ENCODE results near the gene ACTN1.

DNA sequence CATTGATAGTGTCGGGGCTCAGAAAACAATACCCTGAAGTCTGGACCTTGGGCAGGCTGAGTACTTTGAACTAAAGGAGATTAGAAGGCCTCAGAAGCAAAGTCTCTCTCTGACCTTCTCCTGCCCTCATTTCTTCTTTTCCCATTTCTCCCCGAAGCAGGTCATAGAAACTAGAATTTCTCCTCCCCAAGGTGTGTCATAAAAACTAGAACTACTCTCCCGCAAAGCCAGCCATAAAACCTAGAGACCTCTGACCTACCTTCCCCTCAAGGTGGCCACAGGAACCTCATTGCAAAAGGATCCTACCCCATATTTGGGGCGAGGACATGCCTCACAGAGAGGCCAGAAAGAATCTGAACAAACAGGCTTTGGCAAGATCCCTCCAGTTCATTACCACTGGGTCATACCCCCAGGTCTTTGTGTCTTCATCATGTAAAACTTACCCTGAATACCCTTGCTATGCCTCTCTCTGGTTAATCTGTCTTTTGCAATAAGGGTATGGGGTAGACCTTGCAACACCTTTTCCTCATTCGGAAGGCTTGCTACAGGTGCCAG lies 121.5 kb downstream of the ACTN1 start:
- TF ChIP-seq, protein P1, sequence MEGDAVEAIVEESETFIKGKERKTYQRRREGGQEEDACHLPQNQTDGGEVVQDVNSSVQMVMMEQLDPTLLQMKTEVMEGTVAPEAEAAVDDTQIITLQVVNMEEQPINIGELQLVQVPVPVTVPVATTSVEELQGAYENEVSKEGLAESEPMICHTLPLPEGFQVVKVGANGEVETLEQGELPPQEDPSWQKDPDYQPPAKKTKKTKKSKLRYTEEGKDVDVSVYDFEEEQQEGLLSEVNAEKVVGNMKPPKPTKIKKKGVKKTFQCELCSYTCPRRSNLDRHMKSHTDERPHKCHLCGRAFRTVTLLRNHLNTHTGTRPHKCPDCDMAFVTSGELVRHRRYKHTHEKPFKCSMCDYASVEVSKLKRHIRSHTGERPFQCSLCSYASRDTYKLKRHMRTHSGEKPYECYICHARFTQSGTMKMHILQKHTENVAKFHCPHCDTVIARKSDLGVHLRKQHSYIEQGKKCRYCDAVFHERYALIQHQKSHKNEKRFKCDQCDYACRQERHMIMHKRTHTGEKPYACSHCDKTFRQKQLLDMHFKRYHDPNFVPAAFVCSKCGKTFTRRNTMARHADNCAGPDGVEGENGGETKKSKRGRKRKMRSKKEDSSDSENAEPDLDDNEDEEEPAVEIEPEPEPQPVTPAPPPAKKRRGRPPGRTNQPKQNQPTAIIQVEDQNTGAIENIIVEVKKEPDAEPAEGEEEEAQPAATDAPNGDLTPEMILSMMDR (IDR thresholded peaks at IDR 0.05) = no peak
- TF ChIP-seq EZH2phosphoT487 (IDR thresholded peaks at IDR 0.05) = no peak
- TF ChIP-seq EZH2 (IDR thresholded peaks at IDR 0.05) = no peak
